ENCODE results near the gene FUBP1. TPM values are rescaled to one million over a fixed set of nuclear protein-coding genes. Genes with fewer than 3 reads are reported as not detected.

The FUBP1 gene
- total RNA-seq, 1 experiment from 2014 or later = 271 TPM

- Histone ChIP-seq H4K8ac (replicated peaks; ENCODE audit: insufficient read length, low read depth, low read length) (no peak within 1 kb of the TSS), H2AFZ (ENCODE audit: low read length) (no peak within 1 kb of the TSS), H3K79me1 (ENCODE audit: insufficient read depth, low read depth, low read length, poor library complexity, severe bottlenecking) (no peaks in the 10 kb centered on the region)
Measured at GRCh38 chr1:78004719-78005447, 26.0 kb upstream of the FUBP1 start, which contains the start of gene DNAJB4. Gene DNAJB4 (plus strand): TSS chr1:78004939. CDS start chr1:78005111, 172 bp downstream.

More at GRCh38 chr1:78004719-78005447, 26.0 kb upstream of the FUBP1 start, which contains the start of gene DNAJB4:
- WGBS (ENCODE audit: extremely low coverage, insufficient read length, low lambda C conversion rate) = no CpG with 5 or more reads among the region's 12 CpGs
- H3K27me3 ChIP-seq (ENCODE audit: insufficient read depth, low read length) = no peaks in the 10 kb centered on the region
- peak within 1 kb of the TSS; percentile 57 to 82 for H3K4me3 Mint-ChIP-seq
- no peaks in the 10 kb centered on the region for H3K36me3 Mint-ChIP-seq (ENCODE audit: insufficient read depth in 1 of 3, low read depth in 3 of 3)
- peak within 1 kb of the TSS; percentile 23 for H3K9ac ChIP-seq (ENCODE audit: extremely low read depth, insufficient read length, low read length)
- no peak for TF ChIP-seq CTCF (conservative IDR thresholded peaks at IDR 0.05)
- peak within 1 kb of the TSS; percentile 94 to 99 (median 99) for H3K27ac Mint-ChIP-seq
- no peak within 1 kb of the TSS for H3T11ph ChIP-seq (ENCODE audit: low read length)
- peak within 1 kb of the TSS; percentile 67 for H3K4me2 ChIP-seq (ENCODE audit: insufficient read depth, insufficient read length, low read length)
- no peak within 1 kb of the TSS for H2BK12ac ChIP-seq (ENCODE audit: insufficient read length, low read depth, low read length)
- H3K18ac ChIP-seq (ENCODE audit: insufficient read length, low read depth, low read length) = no peak within 1 kb of the TSS
- H3K56ac ChIP-seq (ENCODE audit: insufficient read length, low read depth, low read length) = no peak within 1 kb of the TSS
- peaks cover 2% of the 10 kb centered on the region for H3K23me2 ChIP-seq (ENCODE audit: insufficient read length, low read depth, low read length, poor library complexity, severe bottlenecking)
- no peaks in the 10 kb centered on the region for H3K4me1 ChIP-seq (ENCODE audit: insufficient read depth, low read length)
- no peak within 1 kb of the TSS for H2BK5ac ChIP-seq (ENCODE audit: insufficient read length, low read length)
- H3K27me3 Mint-ChIP-seq (ENCODE audit: low read depth) = no peaks in the 10 kb centered on the region; the same call in 1 of the 2 replicates
- H3K79me2 ChIP-seq (ENCODE audit: insufficient read depth, low read length) = no peaks in the 10 kb centered on the region
- no peak within 1 kb of the TSS for H2AK5ac ChIP-seq (ENCODE audit: insufficient read length, low read length)
- H3K14ac ChIP-seq (ENCODE audit: insufficient read depth, low read length) = no peak within 1 kb of the TSS; the same call in 1 of the 2 replicates
- H3K27ac ChIP-seq (ENCODE audit: insufficient read length, low read depth, low read length) = peak within 1 kb of the TSS; percentile 34
- peaks cover 0 to 2% of the 10 kb centered on the region in 2 experiments; a peak in 1 of 5 replicates for H3K9me3 Mint-ChIP-seq
- no peak within 1 kb of the TSS for H3K4ac ChIP-seq (ENCODE audit: low read depth, low read length)
- peak; percentile 54 for DNase-seq
- H3K4me1 Mint-ChIP-seq = peaks cover 27% of the 10 kb centered on the region in 2 experiments
- no peak within 1 kb of the TSS for H3K23ac ChIP-seq (ENCODE audit: insufficient read length, low read depth, low read length)
- no peak within 1 kb of the TSS for H2BK120ac ChIP-seq (ENCODE audit: low read depth, low read length, poor library complexity, severe bottlenecking)
- H2BK20ac ChIP-seq (ENCODE audit: low read depth, low read length, poor library complexity, severe bottlenecking) = no peak within 1 kb of the TSS
- H4K91ac ChIP-seq (ENCODE audit: insufficient read length, low read depth, low read length) = no peak within 1 kb of the TSS
- H2BK15ac ChIP-seq (ENCODE audit: low read depth, low read length) = no peak within 1 kb of the TSS
- H4K5ac ChIP-seq (ENCODE audit: insufficient read length, low read depth, low read length) = no peak within 1 kb of the TSS
- no peaks in the 10 kb centered on the region for H3K9me3 ChIP-seq (ENCODE audit: control insufficient read depth, low read depth, low read length)
- no peaks in the 10 kb centered on the region for H4K20me1 ChIP-seq (ENCODE audit: control insufficient read depth, insufficient read depth, insufficient read length)

Data from H9 (cell line).